Measurements from ENCODE around the gene ZSWIM3.

The ZSWIM3 gene

DNA sequence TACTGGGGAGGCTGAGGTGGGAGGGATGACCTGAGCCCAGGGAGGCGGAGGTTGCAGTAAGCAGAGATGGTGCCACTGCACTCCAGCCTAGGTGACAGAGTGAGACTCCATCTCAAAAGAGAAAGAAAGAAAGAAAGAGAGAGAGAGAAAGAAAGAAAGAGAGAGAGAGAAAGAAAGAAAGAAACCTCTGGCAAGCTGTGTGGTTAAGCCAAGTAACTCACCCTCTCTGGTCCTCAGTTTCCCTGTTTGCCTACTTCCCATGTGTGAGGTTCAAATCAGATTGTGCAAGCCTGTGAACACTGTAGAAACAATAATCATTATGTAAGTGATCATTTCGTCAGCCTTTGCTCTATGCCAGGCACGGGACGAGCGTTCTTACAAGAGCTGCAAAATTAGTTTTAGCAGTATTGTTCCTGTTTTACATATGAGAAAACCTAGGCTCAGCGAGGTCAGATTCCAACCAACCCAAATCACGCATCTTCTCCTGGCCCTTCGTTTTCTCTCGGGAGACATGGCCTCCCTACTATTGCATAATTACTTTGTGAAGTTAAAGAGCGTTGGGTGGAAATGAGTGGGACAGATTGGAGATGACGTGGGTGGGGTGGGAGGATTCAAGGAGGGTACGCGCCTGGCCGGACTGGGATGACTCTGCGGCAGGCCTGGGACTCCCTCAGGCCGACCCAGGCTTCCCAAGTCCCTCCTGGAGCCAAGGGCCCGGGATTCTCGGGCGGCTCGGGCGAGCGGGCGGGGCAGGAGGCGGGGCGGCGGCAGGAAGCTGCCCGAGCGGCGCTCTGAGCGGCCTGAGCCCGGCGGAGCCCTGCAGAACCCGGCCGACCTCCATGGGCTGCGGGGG lies 24.2 kb upstream of the ZSWIM3 start, which contains the start of gene SNX21:
Gene SNX21, plus strand, starts transcription at position 770 of the 853 bp plus-strand sequence. CDS start 121 bp downstream, outside the sequence.
- DNase-seq, result peak; percentile 74

DNA sequence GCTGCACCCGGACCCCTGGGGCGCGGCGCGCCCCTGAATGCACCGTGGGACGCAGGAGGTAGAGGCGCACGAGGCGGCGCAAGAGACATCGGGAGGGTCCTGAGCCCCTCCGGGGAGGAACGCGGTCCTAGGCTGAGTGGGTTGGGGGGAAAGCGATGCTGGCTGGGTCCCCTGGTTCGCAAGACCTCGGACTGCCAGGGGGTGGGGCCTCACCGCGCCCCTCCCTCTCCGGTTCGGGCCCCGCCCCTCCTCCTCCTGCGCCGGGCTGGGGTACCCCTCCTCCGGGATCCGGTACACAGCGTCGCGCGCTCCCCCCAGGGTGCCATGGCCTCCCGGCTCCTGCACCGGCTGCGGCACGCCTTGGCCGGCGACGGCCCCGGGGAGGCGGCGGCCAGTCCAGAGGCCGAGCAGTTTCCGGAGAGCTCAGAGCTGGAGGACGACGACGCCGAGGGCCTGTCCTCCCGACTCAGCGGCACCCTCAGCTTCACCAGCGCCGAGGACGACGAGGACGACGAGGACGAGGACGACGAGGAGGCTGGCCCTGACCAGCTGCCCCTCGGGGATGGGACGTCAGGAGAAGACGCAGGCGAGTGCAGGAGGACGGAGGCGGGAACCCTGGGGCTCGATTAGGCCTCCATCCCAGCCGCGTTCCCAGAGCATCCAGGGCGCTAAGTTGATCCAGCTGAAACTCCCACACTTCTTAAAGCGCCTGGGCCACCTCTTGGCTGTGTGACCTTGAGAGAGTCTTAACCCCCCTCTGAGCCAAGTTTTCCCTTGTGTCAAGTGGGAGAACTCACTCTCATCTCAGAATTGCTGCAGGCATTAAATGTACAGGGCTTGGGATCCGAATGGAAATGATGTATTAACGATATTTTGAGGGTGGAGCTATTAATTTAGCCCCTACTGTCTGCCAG lies 23.3 kb upstream of the ZSWIM3 start:
- DNase-seq, result peak; percentile 81

DNA sequence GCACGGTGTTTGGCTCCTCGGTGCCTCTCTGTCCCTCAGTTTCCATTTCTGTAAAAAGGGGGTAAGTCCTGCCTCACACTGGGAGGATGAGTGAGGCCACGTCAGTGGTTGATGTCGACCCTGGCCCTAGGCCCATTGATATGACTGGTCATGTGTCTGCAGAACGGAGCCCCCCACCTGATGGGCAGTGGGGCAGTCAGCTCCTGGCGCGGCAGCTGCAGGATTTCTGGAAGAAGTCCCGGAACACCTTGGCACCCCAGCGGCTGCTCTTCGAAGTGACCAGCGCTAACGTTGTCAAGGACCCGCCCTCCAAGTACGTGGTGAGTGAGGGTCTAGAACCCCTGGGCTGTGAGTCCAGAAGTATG lies 22.6 kb upstream of the ZSWIM3 start:
- no peak for DNase-seq

DNA sequence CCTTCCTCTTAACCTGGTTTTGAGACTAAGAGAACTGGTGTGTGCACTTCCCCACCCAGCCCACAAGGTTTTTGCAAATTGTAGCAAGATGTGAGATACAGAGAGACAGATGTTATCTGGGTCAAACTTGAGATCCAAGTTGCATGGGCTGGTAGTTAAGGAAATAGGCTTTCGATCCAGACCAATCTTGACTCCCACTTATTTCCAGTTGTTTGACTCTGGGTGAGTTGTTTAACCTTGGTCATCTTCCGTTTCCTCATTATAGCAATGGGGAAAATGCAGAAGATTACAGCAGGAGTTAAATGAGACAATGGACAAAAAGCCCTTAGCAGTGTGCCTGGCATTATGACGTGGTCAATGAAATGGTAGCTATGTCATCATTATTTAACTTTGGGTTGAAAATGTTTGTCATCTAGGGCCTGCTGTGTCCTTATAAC lies 22.1 kb upstream of the ZSWIM3 start:
- no peak for DNase-seq

DNA sequence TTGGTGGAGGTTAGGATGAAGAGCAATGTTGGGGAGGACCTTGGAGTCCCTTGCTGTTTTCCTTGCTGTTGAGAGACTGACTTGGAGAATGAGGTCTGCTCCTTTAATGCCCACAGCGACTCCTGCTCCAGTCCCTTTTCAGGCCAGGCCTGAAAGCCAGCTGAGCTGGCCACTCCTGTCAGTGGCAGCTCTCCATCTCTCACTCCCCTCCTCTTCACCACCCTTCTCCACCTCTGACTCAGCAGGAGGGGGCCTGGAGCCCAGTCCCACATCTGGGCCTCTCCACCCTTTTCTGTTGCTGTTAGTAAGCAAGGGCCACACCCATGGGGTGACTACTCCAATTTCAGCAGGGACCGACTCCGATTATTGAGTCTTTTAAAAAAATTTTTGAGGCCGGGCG lies 21.6 kb upstream of the ZSWIM3 start:
- no peak for DNase-seq

DNA sequence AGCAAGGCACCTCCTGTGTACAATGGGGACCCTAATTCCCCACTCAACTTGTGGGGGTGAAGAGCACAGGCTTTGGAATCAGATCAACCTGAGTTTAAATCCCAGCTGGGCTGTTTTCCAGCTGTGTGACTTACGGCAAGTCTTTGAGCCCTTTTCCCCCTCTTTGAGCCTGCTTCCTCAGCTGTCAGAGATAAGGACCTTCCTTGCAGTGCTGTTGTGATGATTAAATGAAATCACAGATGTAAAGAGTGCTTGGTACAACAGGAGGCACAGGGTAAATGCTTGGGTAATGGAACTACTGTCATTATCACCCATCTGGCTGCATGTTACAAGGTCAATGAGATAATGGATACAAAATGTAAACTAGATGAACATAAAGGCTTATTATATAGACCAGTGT lies 20.6 kb upstream of the ZSWIM3 start:
- DNase-seq, result no peak

DNA sequence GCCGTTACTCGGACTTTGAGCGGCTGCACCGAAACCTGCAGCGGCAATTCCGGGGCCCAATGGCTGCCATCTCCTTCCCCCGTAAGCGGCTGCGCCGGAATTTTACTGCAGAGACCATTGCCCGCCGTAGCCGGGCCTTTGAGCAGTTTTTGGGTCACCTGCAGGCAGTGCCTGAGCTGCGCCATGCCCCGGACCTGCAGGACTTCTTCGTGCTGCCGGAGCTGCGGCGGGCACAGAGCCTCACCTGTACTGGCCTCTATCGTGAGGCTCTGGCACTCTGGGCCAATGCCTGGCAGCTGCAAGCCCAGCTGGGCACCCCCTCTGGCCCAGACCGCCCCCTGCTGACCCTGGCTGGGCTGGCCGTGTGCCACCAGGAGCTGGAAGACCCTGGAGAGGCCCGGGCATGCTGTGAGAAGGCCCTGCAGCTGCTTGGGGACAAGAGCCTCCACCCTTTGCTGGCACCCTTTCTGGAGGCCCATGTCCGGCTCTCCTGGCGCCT lies 16.7 kb upstream of the ZSWIM3 start:
- no peak for DNase-seq

DNA sequence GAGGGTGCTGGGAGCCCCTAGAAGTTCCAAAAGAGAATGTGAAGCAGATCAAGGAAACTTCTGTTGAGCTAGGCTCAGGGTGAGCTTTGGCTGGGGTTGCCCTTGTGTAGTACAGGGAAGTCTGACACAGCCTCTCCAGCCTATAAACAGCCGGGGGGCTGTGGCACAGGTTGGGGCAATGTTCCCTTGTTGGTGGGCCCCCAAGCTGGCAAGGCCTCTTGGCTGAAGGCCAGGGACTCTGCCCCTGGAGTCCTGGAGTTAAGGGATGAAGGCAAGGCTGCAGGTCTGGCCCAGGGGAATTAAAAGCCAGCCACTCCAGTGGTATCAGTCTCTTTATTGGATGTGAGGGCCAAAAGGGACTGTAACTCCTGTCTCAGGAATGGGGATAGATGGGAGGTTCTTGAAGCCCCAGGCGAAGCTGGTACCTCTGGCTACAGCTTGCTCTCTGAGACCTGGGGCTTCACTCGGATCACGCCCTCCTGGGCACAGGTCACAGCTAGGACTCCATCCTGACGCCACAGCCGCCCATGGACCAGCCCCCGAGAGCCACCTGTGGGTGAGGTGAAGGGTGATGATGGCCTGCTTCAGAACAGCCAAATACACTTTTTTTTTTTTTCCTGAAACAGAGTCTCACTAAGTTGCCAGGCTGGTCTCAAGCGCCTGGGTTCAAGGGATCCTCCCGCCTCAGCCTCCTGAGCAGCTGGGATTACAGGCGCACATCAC lies 15.8 kb upstream of the ZSWIM3 start:
- no peak for DNase-seq

DNA sequence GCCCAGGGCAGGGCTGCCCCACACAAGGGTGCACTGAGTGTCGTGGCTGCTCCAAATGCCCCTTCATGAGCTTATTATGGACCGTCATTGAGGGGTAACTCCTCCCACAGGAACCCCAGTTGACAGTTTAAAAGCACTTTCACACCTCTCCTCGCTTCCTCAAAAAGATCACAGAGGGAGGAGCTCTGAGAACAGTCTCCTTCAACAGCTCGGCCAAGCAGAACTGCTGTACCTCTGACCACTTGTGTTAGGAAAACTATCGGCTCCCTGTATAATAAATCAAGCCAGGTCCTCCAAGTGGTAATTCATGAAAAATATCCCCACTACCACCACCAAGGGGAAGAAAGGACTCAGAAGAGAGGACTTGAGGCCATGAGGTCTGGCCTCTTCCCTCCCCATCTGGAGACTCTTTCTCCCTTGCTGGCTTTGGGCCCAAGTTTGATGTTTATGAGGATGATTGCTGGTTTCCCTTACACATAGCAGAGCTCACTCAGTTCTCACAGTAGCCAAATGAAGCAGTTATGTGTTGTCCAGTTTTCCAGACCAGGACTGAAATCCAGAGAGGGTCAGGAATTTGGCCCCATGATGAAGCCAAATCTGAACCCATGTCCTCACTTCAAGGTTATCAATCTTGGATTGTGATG lies 15.1 kb upstream of the ZSWIM3 start:
- DNase-seq, result no peak

DNA sequence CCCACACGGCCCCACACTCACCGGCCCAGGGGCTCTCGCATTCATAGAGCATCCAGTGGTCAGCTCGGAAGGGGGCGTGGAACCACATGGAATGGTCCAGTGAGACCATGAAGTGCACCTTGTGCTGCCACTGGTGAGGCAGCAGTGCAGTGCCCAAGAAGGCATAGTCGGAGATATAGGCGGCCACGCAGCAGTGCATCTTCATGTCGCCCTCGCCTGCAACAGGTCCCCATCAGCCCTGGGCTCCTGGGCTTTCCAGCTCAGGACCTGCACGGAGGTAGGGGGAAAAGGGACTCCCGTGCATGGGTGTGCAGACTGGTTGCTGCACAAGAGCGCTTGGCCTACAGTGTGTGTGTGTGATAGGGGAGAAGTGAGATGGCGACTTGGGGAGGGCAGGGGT lies 13.9 kb upstream of the ZSWIM3 start:
- DNase-seq, result no peak

DNA sequence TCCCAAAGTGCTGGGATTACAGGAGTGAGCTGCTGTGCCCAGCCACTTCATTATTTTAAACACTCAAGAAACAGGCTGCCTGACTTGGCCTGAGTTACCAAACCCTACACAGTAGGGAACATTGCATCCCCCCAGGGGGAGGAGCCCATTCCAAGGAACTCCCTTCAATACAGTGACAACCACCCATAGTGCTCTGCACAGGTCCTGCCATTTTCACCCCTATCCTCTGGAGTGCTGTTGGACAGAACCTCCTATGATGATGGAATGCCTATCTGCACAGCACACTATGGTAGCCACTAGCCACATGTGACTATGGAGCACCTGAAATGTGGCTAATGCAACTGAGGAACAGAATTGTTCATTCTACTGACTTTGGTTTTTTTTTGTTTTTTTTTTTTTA lies 12.0 kb upstream of the ZSWIM3 start:
- no peak for DNase-seq

DNA sequence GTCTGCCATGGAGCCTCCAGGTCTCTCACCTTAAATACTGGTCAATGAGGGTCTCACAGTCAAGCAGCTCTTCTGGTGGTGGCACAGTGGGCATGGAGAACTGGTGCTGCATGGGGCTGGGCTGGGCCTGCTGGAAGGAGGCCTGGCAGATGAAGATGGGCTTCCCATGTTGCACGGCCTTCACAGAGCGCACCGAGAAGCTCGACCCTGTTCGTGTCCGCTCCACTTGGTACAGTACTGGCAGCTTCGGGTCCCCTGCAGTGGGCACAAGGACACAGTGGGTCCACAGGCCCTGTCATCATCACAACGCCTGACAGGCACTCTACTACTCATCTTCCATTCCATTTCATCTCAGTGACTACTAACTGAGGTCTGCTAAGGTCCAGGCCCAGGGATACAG lies 9.0 kb upstream of the ZSWIM3 start:
- no peak for DNase-seq

DNA sequence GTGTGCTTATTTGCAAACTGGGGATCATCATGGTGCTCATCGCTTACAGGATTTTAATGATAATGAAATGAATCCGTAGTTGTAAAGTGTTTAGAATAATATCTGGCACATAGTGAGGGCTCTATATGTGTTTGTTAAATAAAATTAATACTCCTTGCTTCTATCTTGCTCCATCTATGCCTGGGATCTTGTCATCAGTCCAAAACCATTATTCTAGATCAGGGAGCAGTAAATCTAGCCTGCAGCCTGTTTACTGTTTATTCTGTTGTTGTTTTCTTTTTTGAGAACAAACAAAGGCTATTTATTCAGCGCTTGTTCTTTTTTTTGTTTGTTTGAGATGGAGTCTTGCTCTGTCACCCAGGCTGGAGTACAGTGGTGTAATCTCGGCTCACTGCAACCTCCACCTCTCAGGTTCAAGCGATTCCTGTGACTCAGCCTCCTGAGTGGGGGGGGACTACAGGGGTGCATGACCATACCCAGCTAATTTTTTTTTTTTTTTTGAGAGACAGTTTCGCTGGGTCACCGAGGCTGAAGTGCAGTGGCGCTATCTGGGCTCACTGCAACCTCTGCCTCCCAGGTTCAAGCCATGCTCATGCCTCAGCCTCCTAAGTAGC lies 8.3 kb upstream of the ZSWIM3 start:
- no peak for DNase-seq

DNA sequence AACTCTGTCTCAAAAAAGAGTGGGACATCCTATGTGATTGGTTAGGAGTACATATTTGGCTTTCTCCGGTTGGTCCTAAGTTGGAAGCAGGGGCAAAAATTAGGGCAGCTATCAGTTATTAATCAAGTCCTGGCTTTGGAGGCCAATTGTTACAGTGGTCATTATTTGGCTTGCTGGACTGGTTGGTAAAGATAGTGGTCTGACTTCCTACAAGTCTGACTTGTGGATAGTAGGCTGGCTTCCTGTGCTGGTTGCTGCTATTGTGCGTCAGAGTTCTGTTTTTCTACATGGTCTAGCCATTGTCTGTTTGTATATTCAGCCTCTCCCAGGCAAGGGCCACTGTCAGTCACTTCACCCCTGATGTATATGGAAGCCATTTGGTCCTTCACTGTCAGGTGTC lies 7.2 kb upstream of the ZSWIM3 start:
- no peak for DNase-seq

DNA sequence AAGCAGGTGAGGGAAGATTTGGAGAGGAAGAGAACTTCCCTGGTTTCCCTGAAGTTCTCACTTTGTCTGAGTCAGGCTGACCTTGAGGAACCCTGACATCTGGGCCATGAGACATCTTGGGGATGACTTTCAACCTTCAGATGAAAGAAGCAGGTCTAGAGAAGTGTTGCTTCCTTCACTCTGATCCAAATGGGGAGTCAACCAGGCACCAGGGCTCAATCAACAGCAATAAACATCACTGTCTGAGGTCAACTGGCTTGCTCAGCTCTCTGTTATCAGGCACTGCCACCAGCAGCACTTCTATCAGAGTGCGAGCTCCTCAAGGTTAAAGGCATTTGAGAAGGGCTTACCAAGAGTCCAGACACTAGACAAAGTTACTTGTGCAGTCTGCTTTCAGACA lies 6.5 kb upstream of the ZSWIM3 start:
- DNase-seq, result no peak

DNA sequence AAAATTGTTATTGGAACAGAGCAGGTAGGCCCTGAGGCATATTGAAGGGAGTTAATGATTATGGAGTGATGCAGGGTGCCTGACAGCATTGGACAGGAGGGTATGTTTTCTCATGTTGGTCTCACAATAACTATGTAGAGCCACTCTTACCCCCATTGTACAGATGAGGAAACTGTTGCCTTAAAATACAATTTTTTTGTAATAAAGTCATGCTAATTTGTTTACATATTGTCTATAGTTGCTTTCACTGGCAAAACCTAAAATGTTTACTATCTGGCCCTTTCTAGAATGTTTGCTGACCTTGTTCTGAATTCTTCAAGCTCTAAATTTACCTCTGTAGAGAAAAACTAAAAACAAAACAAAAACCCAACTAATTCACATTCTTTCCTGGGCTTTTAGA lies 5.9 kb upstream of the ZSWIM3 start:
- no peak for DNase-seq

DNA sequence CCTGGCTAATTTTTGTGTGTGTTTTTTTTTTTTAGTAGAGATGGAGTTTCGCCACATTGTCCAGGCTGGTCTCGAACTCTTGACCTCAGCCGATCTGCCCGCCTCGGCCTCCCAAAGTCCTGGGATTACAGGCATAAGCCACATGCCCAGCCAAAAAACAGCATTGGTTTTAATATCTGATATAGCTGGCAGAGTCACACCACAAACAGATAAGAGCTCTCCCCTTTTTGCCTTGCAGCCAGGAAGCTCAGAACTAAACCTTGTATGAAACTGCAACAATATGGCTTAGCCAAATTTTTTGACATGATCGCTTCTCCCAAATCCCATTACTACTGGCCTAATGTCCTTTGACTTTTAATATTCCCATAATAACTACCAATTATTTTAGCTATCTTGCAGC lies 5.1 kb upstream of the ZSWIM3 start:
- DNase-seq, result no peak

DNA sequence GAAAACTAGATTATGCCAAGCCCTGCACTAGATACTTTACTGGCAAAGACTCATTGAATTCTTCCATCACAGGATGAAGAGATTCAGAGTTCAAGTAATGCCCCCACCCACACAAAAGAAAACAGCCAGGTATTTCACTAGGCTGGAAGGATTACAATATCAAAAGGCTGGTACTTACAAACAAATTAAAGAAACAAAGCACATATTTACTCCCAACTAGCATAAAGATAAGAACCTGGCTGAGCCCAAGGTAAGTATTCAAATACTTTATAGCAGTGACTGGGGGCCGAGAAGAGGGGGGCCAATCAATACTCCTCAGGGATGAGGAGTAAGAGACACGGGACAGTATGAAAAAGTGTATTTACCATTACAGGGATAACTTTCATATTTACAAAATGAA lies 3.9 kb upstream of the ZSWIM3 start:
- no peak for DNase-seq

DNA sequence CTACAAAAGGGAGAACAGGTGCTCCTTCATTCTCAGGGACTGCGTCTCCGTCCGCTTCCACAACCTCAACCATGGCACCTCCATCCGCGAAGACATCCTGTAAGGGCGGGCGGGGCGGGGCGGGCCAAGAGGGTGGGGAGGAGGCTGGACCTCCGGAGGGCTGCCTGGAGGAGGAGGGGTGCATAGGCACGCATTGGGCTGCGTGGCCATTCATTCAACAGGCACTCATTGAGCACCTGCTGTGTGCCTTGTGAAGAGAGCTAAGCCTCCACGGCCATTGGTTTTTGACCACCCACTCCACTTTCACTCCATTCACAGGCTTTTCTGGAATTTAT lies 435 bp downstream of the ZSWIM3 start:
- no peak for DNase-seq

DNA sequence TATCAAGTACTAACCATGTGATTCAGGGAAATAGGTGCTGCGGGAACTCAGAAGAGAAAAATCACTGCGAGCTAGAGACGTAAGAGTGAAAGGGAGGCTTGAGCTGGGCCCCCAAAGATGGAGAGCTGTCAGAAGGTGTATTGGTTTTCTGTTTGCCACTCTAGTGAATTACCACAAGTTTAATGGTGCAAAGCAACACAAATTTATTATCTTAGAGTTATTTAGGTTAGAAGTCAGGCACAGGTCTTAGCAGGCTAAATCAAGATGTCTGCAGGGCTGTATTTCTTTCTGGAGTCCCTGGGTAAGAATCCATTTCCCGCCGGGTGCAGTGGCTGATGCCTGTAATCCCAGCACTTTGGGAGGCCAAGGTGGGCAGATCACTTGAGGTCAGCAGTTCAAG lies 2.5 kb downstream of the ZSWIM3 start:
- no peak for DNase-seq

DNA sequence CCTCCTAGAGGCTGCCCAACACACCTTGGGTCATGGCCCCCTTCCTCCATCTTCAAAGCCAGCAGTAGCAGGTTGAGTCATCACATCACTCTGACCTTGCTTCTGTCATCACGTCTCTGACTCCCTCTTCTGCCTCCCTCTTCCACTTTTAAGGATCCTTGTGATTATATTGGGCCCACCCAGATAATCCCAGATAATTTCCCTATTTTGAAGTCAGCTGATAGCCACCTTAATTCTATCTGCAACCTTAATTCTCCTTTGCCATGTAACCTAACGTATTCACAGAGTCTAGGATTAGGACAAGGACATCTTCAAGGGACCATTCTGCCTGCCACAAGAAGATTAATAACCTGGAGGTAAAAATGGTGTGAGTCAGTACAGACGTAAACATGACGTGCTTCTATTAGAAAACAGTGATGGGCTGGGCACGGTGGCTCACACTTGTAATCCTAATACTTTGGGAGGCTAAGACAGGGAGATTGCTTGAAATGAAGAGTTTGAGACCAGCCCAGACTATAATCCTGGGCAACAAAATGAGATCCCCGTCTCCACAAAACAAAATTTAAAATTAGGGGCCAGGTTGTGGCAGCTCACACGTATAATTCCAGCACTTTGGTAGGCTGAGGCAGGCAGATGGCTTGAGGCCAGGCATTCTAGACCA lies 3.3 kb downstream of the ZSWIM3 start:
- peak; percentile 26 for DNase-seq

Data from NCI-H345 (cell line).